ENCODE measurements around the gene SGPP1. TPM values are rescaled to one million over a fixed set of nuclear protein-coding genes. Genes with fewer than 3 reads are reported as not detected.
A peak's percentile ranks its signal among the peaks of the same experiment; 100 is the strongest.
"Not testable (repeated sequence)": the region's sequence is repeated elsewhere in the genome, so short reads cannot be mapped to it uniquely, and the experiment has no call there.

The SGPP1 gene
- total RNA-seq, 1 experiment from 2014 or later, result 12.5 TPM

GRCh38 chr14:63672417-63673180 lies 55.3 kb downstream of the SGPP1 start:
- Histone ChIP-seq H3K36me3 (replicated peaks; ENCODE audit: control insufficient read depth, insufficient read depth, low read length) (no peaks in the 10 kb centered on the region), H3K4me3 (ENCODE audit: insufficient read depth, low read depth, low read length) (no peak overlapping the region), H3K27me3 (ENCODE audit: control insufficient read depth, insufficient read depth, low read length) (no peaks in the 10 kb centered on the region)
- DNase-seq, result no peak

GRCh38 chr14:63671987-63672386 lies 55.9 kb downstream of the SGPP1 start:
- no peaks in the 10 kb centered on the region for H3K27me3 ChIP-seq (ENCODE audit: control insufficient read depth, insufficient read depth, low read length)
- H3K36me3 ChIP-seq (replicated peaks; ENCODE audit: control insufficient read depth, insufficient read depth, low read length), result no peaks in the 10 kb centered on the region
- no peak for DNase-seq
- H3K4me3 ChIP-seq (ENCODE audit: insufficient read depth, low read depth, low read length), result no peak overlapping the region

- no peak for DNase-seq
- Histone ChIP-seq H3K36me3 (replicated peaks; ENCODE audit: control insufficient read depth, insufficient read depth, low read length) (no peaks in the 10 kb centered on the region), H3K4me3 (ENCODE audit: insufficient read depth, low read depth, low read length) (no peak overlapping the region), H3K27me3 (ENCODE audit: control insufficient read depth, insufficient read depth, low read length) (no peaks in the 10 kb centered on the region)
Measured at GRCh38 chr14:63670692-63671091, 57.2 kb downstream of the SGPP1 start.

- no peak for DNase-seq
- Histone ChIP-seq H3K36me3 (replicated peaks; ENCODE audit: control insufficient read depth, insufficient read depth, low read length) (no peaks in the 10 kb centered on the region), H3K4me3 (ENCODE audit: insufficient read depth, low read depth, low read length) (no peak overlapping the region), H3K27me3 (ENCODE audit: control insufficient read depth, insufficient read depth, low read length) (no peaks in the 10 kb centered on the region)
Measured at GRCh38 chr14:63666335-63666734, 61.5 kb downstream of the SGPP1 start.

- no peak overlapping the region for H3K4me3 ChIP-seq (ENCODE audit: insufficient read depth, low read depth, low read length)
- H3K36me3 ChIP-seq (replicated peaks; ENCODE audit: control insufficient read depth, insufficient read depth, low read length), result no peaks in the 10 kb centered on the region
- peak; percentile 45 for DNase-seq
- H3K27me3 ChIP-seq (ENCODE audit: control insufficient read depth, insufficient read depth, low read length), result no peaks in the 10 kb centered on the region
Measured at GRCh38 chr14:63663428-63664341, 64.2 kb downstream of the SGPP1 start.

GRCh38 chr14:63662776-63663175 lies 65.1 kb downstream of the SGPP1 start:
- no peak overlapping the region for H3K4me3 ChIP-seq (ENCODE audit: insufficient read depth, low read depth, low read length)
- H3K36me3 ChIP-seq (replicated peaks; ENCODE audit: control insufficient read depth, insufficient read depth, low read length), result no peaks in the 10 kb centered on the region
- no peaks in the 10 kb centered on the region for H3K27me3 ChIP-seq (ENCODE audit: control insufficient read depth, insufficient read depth, low read length)
- no peak for DNase-seq

- not testable (repeated sequence) for H3K27me3 ChIP-seq (ENCODE audit: control insufficient read depth, insufficient read depth, low read length); H3K4me3 ChIP-seq (ENCODE audit: insufficient read depth, low read depth, low read length); H3K36me3 ChIP-seq (replicated peaks; ENCODE audit: control insufficient read depth, insufficient read depth, low read length); DNase-seq
Measured at GRCh38 chr14:63661881-63662280, 66.0 kb downstream of the SGPP1 start.

GRCh38 chr14:63659726-63660125 lies 68.1 kb downstream of the SGPP1 start:
- no peaks in the 10 kb centered on the region for H3K27me3 ChIP-seq (ENCODE audit: control insufficient read depth, insufficient read depth, low read length)
- no peak for DNase-seq
- no peaks in the 10 kb centered on the region for H3K36me3 ChIP-seq (replicated peaks; ENCODE audit: control insufficient read depth, insufficient read depth, low read length)
- no peak overlapping the region for H3K4me3 ChIP-seq (ENCODE audit: insufficient read depth, low read depth, low read length)

GRCh38 chr14:63656194-63656593 lies 71.7 kb downstream of the SGPP1 start:
- Histone ChIP-seq H3K4me3 (ENCODE audit: insufficient read depth, low read depth, low read length) (no peak overlapping the region), H3K36me3 (replicated peaks; ENCODE audit: control insufficient read depth, insufficient read depth, low read length) (no peaks in the 10 kb centered on the region), H3K27me3 (ENCODE audit: control insufficient read depth, insufficient read depth, low read length) (no peaks in the 10 kb centered on the region)
- DNase-seq, result no peak

- H3K4me3 ChIP-seq (ENCODE audit: insufficient read depth, low read depth, low read length), result no peak overlapping the region
- no peaks in the 10 kb centered on the region for H3K27me3 ChIP-seq (ENCODE audit: control insufficient read depth, insufficient read depth, low read length)
- H3K36me3 ChIP-seq (replicated peaks; ENCODE audit: control insufficient read depth, insufficient read depth, low read length), result no peaks in the 10 kb centered on the region
- no peak for DNase-seq
Measured at GRCh38 chr14:63654936-63655335, 72.9 kb downstream of the SGPP1 start.

- DNase-seq, result no peak
- no peaks in the 10 kb centered on the region for H3K27me3 ChIP-seq (ENCODE audit: control insufficient read depth, insufficient read depth, low read length)
- no peak overlapping the region for H3K4me3 ChIP-seq (ENCODE audit: insufficient read depth, low read depth, low read length)
- no peaks in the 10 kb centered on the region for H3K36me3 ChIP-seq (replicated peaks; ENCODE audit: control insufficient read depth, insufficient read depth, low read length)
Measured at GRCh38 chr14:63654346-63654745, 73.5 kb downstream of the SGPP1 start.

- no peak for DNase-seq
- H3K27me3 ChIP-seq (ENCODE audit: control insufficient read depth, insufficient read depth, low read length), result no peaks in the 10 kb centered on the region
- no peaks in the 10 kb centered on the region for H3K36me3 ChIP-seq (replicated peaks; ENCODE audit: control insufficient read depth, insufficient read depth, low read length)
- no peak overlapping the region for H3K4me3 ChIP-seq (ENCODE audit: insufficient read depth, low read depth, low read length)
Measured at GRCh38 chr14:63652406-63652805, 75.5 kb downstream of the SGPP1 start.

- DNase-seq, result no peak
- Histone ChIP-seq H3K36me3 (replicated peaks; ENCODE audit: control insufficient read depth, insufficient read depth, low read length) (no peaks in the 10 kb centered on the region), H3K4me3 (ENCODE audit: insufficient read depth, low read depth, low read length) (no peak overlapping the region), H3K27me3 (ENCODE audit: control insufficient read depth, insufficient read depth, low read length) (no peaks in the 10 kb centered on the region)
Measured at GRCh38 chr14:63650256-63650952, 77.5 kb downstream of the SGPP1 start.

- H3K4me3 ChIP-seq (ENCODE audit: insufficient read depth, low read depth, low read length), result no peak overlapping the region
- no peaks in the 10 kb centered on the region for H3K27me3 ChIP-seq (ENCODE audit: control insufficient read depth, insufficient read depth, low read length)
- no peaks in the 10 kb centered on the region for H3K36me3 ChIP-seq (replicated peaks; ENCODE audit: control insufficient read depth, insufficient read depth, low read length)
- DNase-seq, result no peak
Measured at GRCh38 chr14:63647696-63648410, 80.0 kb downstream of the SGPP1 start.

Measured in H7 (cell line).